K562 (cell line): ENCODE data around the gene PSD2.

Experiments
- BDP1 ChIP-seq: IDR thresholded peaks from 3 replicates; pipeline ENCODE4 v1.6.1; 2011; ENCODE audit not compliant: insufficient read length, insufficient read depth
- CREB1 ChIP-seq, 2 experiments: sonication (generic) in 1 of 2; formaldehyde crosslinking in 1 of 2; IDR thresholded peaks; 2 replicates each; pipeline versions ENCODE4 v1.6.1 to v1.8.0; 2012 to 2022; ENCODE audit warnings: inconsistent platforms in 1 of 2, mild to moderate bottlenecking in 1 of 2, missing genetic modification reagents in 1 of 2, moderate library complexity in 1 of 2
- CTCF ChIP-seq, 3 experiments: IDR thresholded peaks in 2 of 3; conservative IDR thresholded peaks in 1 of 3; 2 replicates each; pipeline ENCODE4 v1.5.1; 2011 to 2012; ENCODE audit warnings: low read length in 3 of 3, mild to moderate bottlenecking in 3 of 3, control low read depth in 2 of 3, improper control_type of control experiment in 1 of 3, inconsistent platforms in 1 of 3, low read depth in 1 of 3, mixed read lengths in 1 of 3, moderate library complexity in 1 of 3; ENCODE audit not compliant: insufficient read depth in 2 of 3
- ESRRA ChIP-seq: fragments of 450-650 bp; IDR thresholded peaks from 2 replicates; pipeline ENCODE4 v1.6.1; 2014; ENCODE audit warnings: low read depth, mild to moderate bottlenecking, moderate library complexity, borderline replicate concordance
- ETV5 ChIP-seq: sonication (generic); formaldehyde crosslinking; IDR thresholded peaks from 2 replicates; pipeline ENCODE4 v1.4.0; 2020; ENCODE audit warnings: low read depth, mild to moderate bottlenecking, missing genetic modification reagents
- EZH2 ChIP-seq: IDR thresholded peaks from 2 replicates; pipeline ENCODE4 v1.6.1; 2012; ENCODE audit warnings: low read depth, mild to moderate bottlenecking, inconsistent platforms, low read length, borderline replicate concordance
- FIP1L1 ChIP-seq: fragments of 200-400 bp; formaldehyde crosslinking; IDR thresholded peaks from 2 replicates; pipeline ENCODE4 v1.6.1; 2018; ENCODE audit warnings: mild to moderate bottlenecking, low read depth, low read length; ENCODE audit not compliant: poor library complexity, severe bottlenecking
- KLF16 ChIP-seq: IDR thresholded peaks from 2 replicates; pipeline ENCODE4 v1.6.1; 2016; ENCODE audit warnings: antibody characterized with exemption
- NKRF ChIP-seq: fragments of 450-650 bp; IDR thresholded peaks from 2 replicates; pipeline ENCODE4 v1.6.1; 2016; ENCODE audit warnings: borderline replicate concordance
- NR3C1 ChIP-seq: sonication (generic); formaldehyde crosslinking; IDR thresholded peaks from 2 replicates; pipeline ENCODE4 v1.8.1; 2022; ENCODE audit warnings: missing genetic modification reagents
- PHF21A ChIP-seq: fragments of 450-650 bp; IDR thresholded peaks from 2 replicates; pipeline ENCODE4 v1.6.1; 2017; ENCODE audit warnings: low read depth, borderline replicate concordance
- TBP ChIP-seq: optimal IDR thresholded peaks from 2 replicates; pipeline ENCODE3; 2011; ENCODE audit warnings: low read depth, low read length, improper control_type of control experiment
- ZNF224 ChIP-seq: sonication (generic); formaldehyde crosslinking; IDR thresholded peaks from 2 replicates; pipeline ENCODE4 v1.8.0; 2022; ENCODE audit warnings: mild to moderate bottlenecking, missing genetic modification reagents

- TF ChIP-seq ESRRA (no peak), BDP1 (no peak), PHF21A (no peak), NR3C1 (CRISPR knock-in tag) (no peak), KLF16 (no peak), CTCF (IDR thresholded peaks at IDR 0.05 in 2 of 3, conservative IDR thresholded peaks at IDR 0.05 in 1 of 3; ENCODE audit: insufficient read depth in 2 of 3, low read depth in 1 of 3, low read length in 3 of 3) (no peak), ZNF224 (CRISPR knock-in tag) (no peak), NKRF (no peak), CREB1 (IDR thresholded peaks at IDR 0.05) (no peak), CREB1 (CRISPR knock-in tag; IDR thresholded peaks at IDR 0.05) (no peak), ETV5 (CRISPR knock-in tag) (no peak), EZH2 (no peak), TBP (no peak), FIP1L1 (no peak)
Measured at GRCh38 chr5:139812836-139813805, 17.5 kb downstream of the PSD2 start.
